OCI-LY3 (cell line): Measurements from ENCODE around the gene MGAT4C.

ENCODE experiments used
- CTCF ChIP-seq: fragments of 200-600, 300-600 bp; sonication (generic); IDR thresholded peaks from 2 replicates; pipeline ENCODE4 v1.5.1; 2014; ENCODE audit warnings: antibody characterized with exemption, low read length, low read depth
- EZH2phosphoT487 ChIP-seq: fragments of 200-600 bp; shearing (Covaris generic); IDR thresholded peaks from 2 replicates; pipeline ENCODE4 v1.6.1; 2018; ENCODE audit warnings: antibody characterized with exemption, mixed run types, low read depth

- no peak for TF ChIP-seq CTCF
- TF ChIP-seq EZH2phosphoT487: no peak
These were observed 101.6 kb downstream of the MGAT4C start for GRCh38 chr12:86154620-86155019.
